H9 (cell line): ENCODE results near the gene EPB41L4B. TPM values are rescaled to one million over a fixed set of nuclear protein-coding genes. Genes with fewer than 3 reads are reported as not detected.

Experiments used
- DNase-seq: peaks from one replicate; pipeline ENCODE4 v3.0.0-alpha.2; 2017
- H2AFZ ChIP-seq: one replicate; pipeline ENCODE4 v1.6.1; 2013; ENCODE audit warnings: mild to moderate bottlenecking, low read length, control low read depth, moderate library complexity
- H2AK5ac ChIP-seq: 2 replicates; pipeline ENCODE4 v1.6.1; 2013; ENCODE audit warnings: low read length, control low read depth, mixed read lengths; ENCODE audit not compliant: insufficient read length
- H2BK120ac ChIP-seq: one replicate; pipeline ENCODE4 v1.6.1; 2013; ENCODE audit warnings: low read depth, mild to moderate bottlenecking, low read length, control low read depth, inconsistent platforms; ENCODE audit not compliant: poor library complexity, severe bottlenecking
- H2BK12ac ChIP-seq: 2 replicates; pipeline ENCODE4 v1.6.1; 2013; ENCODE audit warnings: low read length, control low read depth, mixed read lengths, low read depth; ENCODE audit not compliant: insufficient read length
- H2BK15ac ChIP-seq: 2 replicates; pipeline ENCODE4 v1.6.1; 2013; ENCODE audit warnings: low read depth, low read length, control low read depth
- H2BK20ac ChIP-seq: one replicate; pipeline ENCODE4 v1.6.1; 2013; ENCODE audit warnings: low read depth, mild to moderate bottlenecking, low read length, control low read depth, inconsistent platforms; ENCODE audit not compliant: poor library complexity, severe bottlenecking
- H2BK5ac ChIP-seq: 2 replicates; pipeline ENCODE4 v1.6.1; 2013; ENCODE audit warnings: low read length, control low read depth, mixed read lengths; ENCODE audit not compliant: insufficient read length
- H3K14ac ChIP-seq: 2 replicates; pipeline ENCODE4 v1.6.1; 2013; ENCODE audit warnings: low read length, control low read depth; ENCODE audit not compliant: insufficient read depth
- H3K18ac ChIP-seq: 2 replicates; pipeline ENCODE4 v1.6.1; 2013; ENCODE audit warnings: low read depth, mild to moderate bottlenecking, mixed read lengths, low read length, control low read depth; ENCODE audit not compliant: insufficient read length
- H3K23ac ChIP-seq: 2 replicates; pipeline ENCODE4 v1.6.1; 2013; ENCODE audit warnings: low read length, control low read depth, mixed read lengths, low read depth; ENCODE audit not compliant: insufficient read length
- H3K23me2 ChIP-seq: 2 replicates; pipeline ENCODE4 v1.6.1; 2013; ENCODE audit warnings: low read depth, mild to moderate bottlenecking, mixed read lengths, low read length, control low read depth; ENCODE audit not compliant: insufficient read length, poor library complexity, severe bottlenecking
- H3K27ac ChIP-seq: 2 replicates; pipeline ENCODE4 v1.5.1; 2013; ENCODE audit warnings: low read length, control low read depth, mixed read lengths, low read depth; ENCODE audit not compliant: insufficient read length
- H3K27me3 ChIP-seq: 2 replicates; pipeline ENCODE4 v1.6.1; 2013; ENCODE audit warnings: low read length, control low read depth, inconsistent platforms; ENCODE audit not compliant: insufficient read depth
- H3K4ac ChIP-seq: 2 replicates; pipeline ENCODE4 v1.6.1; 2013; ENCODE audit warnings: low read depth, mild to moderate bottlenecking, control low read depth, inconsistent platforms, low read length, moderate library complexity
- H3K4me1 ChIP-seq: 2 replicates; pipeline ENCODE4 v1.6.1; 2013; ENCODE audit warnings: low read length, control low read depth, inconsistent platforms; ENCODE audit not compliant: insufficient read depth
- H3K4me2 ChIP-seq: 2 replicates; pipeline ENCODE4 v1.6.1; 2013; ENCODE audit warnings: low read length, control low read depth, mixed read lengths; ENCODE audit not compliant: insufficient read length, insufficient read depth
- H3K56ac ChIP-seq: 2 replicates; pipeline ENCODE4 v1.6.1; 2013; ENCODE audit warnings: low read depth, mild to moderate bottlenecking, mixed read lengths, low read length, control low read depth; ENCODE audit not compliant: insufficient read length
- H3K79me1 ChIP-seq: 2 replicates; pipeline ENCODE4 v1.6.1; 2013; ENCODE audit warnings: low read depth, mild to moderate bottlenecking, moderate library complexity, low read length, control low read depth, inconsistent platforms; ENCODE audit not compliant: insufficient read depth, poor library complexity, severe bottlenecking
- H3K79me2 ChIP-seq: 2 replicates; pipeline ENCODE4 v1.6.1; 2013; ENCODE audit warnings: low read length, control low read depth, inconsistent platforms; ENCODE audit not compliant: insufficient read depth
- H3K9ac ChIP-seq: 2 replicates; pipeline ENCODE4 v1.6.1; 2013; ENCODE audit warnings: low read length, control low read depth, mixed read lengths; ENCODE audit not compliant: insufficient read length; ENCODE audit errors: extremely low read depth
- H3K9me3 ChIP-seq: one replicate; pipeline ENCODE4 v1.6.1; 2013; ENCODE audit warnings: low read depth, low read length, inconsistent platforms; ENCODE audit not compliant: control insufficient read depth
- H3T11ph ChIP-seq: one replicate; pipeline ENCODE4 v1.6.1; 2013; ENCODE audit warnings: mild to moderate bottlenecking, low read length, control low read depth, inconsistent platforms
- H4K20me1 ChIP-seq: one replicate; pipeline ENCODE4 v1.6.1; 2013; ENCODE audit not compliant: control insufficient read depth, insufficient read length, insufficient read depth
- H4K5ac ChIP-seq: 2 replicates; pipeline ENCODE4 v1.6.1; 2013; ENCODE audit warnings: low read depth, mild to moderate bottlenecking, mixed read lengths, low read length, control low read depth; ENCODE audit not compliant: insufficient read length
- H4K8ac ChIP-seq: replicated peaks from 2 replicates; pipeline ENCODE4 v1.6.1; 2013; ENCODE audit warnings: low read length, control low read depth, mixed read lengths, low read depth; ENCODE audit not compliant: insufficient read length
- H4K91ac ChIP-seq: 2 replicates; pipeline ENCODE4 v1.6.1; 2013; ENCODE audit warnings: low read depth, mild to moderate bottlenecking, moderate library complexity, mixed read lengths, low read length, control low read depth; ENCODE audit not compliant: insufficient read length
- H3K27ac Mint-ChIP-seq, 3 experiments: 2 replicates in 2 of 3; 3 replicates in 1 of 3; pipeline ENCODE4 v1.8.0; 2020 to 2021; ENCODE audit warnings: mixed read lengths in 3 of 3, mild to moderate bottlenecking in 1 of 3, moderate library complexity in 1 of 3
- H3K27me3 Mint-ChIP-seq: 2 replicates; pipeline ENCODE4 v1.8.0; 2021; ENCODE audit warnings: low read depth, mild to moderate bottlenecking, moderate library complexity, mixed read lengths
- H3K36me3 Mint-ChIP-seq, 3 experiments: 2 replicates in 2 of 3; 3 replicates in 1 of 3; pipeline ENCODE4 v1.8.0; 2020 to 2021; ENCODE audit warnings: low read depth in 3 of 3, mixed read lengths in 3 of 3; ENCODE audit not compliant: insufficient read depth in 1 of 3
- H3K4me1 Mint-ChIP-seq, 2 experiments: 2 replicates each; pipeline ENCODE4 v1.8.0; 2020; ENCODE audit warnings: mixed read lengths in 2 of 2
- H3K4me3 Mint-ChIP-seq, 2 experiments: 2 replicates in 1 of 2; 3 replicates in 1 of 2; pipeline ENCODE4 v1.8.0; 2020 to 2021; ENCODE audit warnings: mild to moderate bottlenecking in 2 of 2, mixed read lengths in 2 of 2, moderate library complexity in 1 of 2
- H3K9me3 Mint-ChIP-seq, 2 experiments: 2 replicates in 1 of 2; 3 replicates in 1 of 2; pipeline ENCODE4 v1.8.0; 2020; ENCODE audit warnings: mild to moderate bottlenecking in 2 of 2, mixed read lengths in 2 of 2, moderate library complexity in 1 of 2
- WGBS: extraction: QIAGEN DNeasy Blood & Tissue Kit; methylation state at CpG from one replicate; pipeline ENCODE4 v1.1.7; 2013; ENCODE audit warnings: missing lambda C conversion rate, low lambda C conversion rate, mixed read lengths; ENCODE audit not compliant: insufficient read length; ENCODE audit errors: extremely low coverage; 5-methylcytosine and 5-hydroxymethylcytosine counted together
- total RNA-seq: library from RNA; stranded (reverse); gene quantifications from 2 replicates; pipeline ENCODE4 v1.2.1, GENCODE V29; 2021
- TF ChIP-seq, protein P1 (sequence below): fragments of 200-600 bp; sonication (generic); conservative IDR thresholded peaks from 3 replicates; pipeline ENCODE4 v1.8.0; 2021; ENCODE audit warnings: antibody characterized with exemption, mild to moderate bottlenecking

Gene EPB41L4B
- total RNA-seq, 1 experiment from 2014 or later, result 18.9 TPM

GRCh38 chr9:109232449-109233237 is 88.2 kb downstream of the EPB41L4B start:
- H3K23ac ChIP-seq, result no peak overlapping the region
- no peak overlapping the region for H3T11ph ChIP-seq
- H2AK5ac ChIP-seq, result no peak overlapping the region
- no peak overlapping the region for H3K9ac ChIP-seq
- Mint-ChIP-seq H3K4me1 (no peaks in the 10 kb centered on the region), H3K27me3 (no peaks in the 10 kb centered on the region), H3K9me3 (no peaks in the 10 kb centered on the region), H3K36me3 (peaks cover 0 to 3% (median 0%) of the 10 kb centered on the region in 3 experiments; a peak in 2 of 7 replicates), H3K27ac (no peak overlapping the region), H3K4me3 (no peak overlapping the region)
- H3K18ac ChIP-seq, result no peak overlapping the region
- H4K20me1 ChIP-seq, result no peaks in the 10 kb centered on the region
- H3K4me2 ChIP-seq, result no peak overlapping the region
- no peak overlapping the region for H3K27ac ChIP-seq
- WGBS, result no CpG with 5 or more reads among the region's 9 CpGs
- no peak overlapping the region for H2BK15ac ChIP-seq
- no peak overlapping the region for H2BK5ac ChIP-seq
- H2AFZ ChIP-seq, result no peak overlapping the region
- no peak overlapping the region for H3K56ac ChIP-seq
- no peaks in the 10 kb centered on the region for H3K79me2 ChIP-seq
- no peak overlapping the region for H2BK20ac ChIP-seq
- no peak overlapping the region for H2BK120ac ChIP-seq
- no peak overlapping the region for H2BK12ac ChIP-seq
- no peak overlapping the region for H3K14ac ChIP-seq
- no peak overlapping the region for H4K91ac ChIP-seq
- H3K27me3 ChIP-seq, result no peaks in the 10 kb centered on the region
- no peak overlapping the region for H4K8ac ChIP-seq
- no peaks in the 10 kb centered on the region for H3K23me2 ChIP-seq
- no peak overlapping the region for H4K5ac ChIP-seq
- no peaks in the 10 kb centered on the region for H3K79me1 ChIP-seq
- H3K4me1 ChIP-seq, result no peaks in the 10 kb centered on the region
- H3K4ac ChIP-seq, result no peak overlapping the region
- no peaks in the 10 kb centered on the region for H3K9me3 ChIP-seq
- TF ChIP-seq, protein P1, sequence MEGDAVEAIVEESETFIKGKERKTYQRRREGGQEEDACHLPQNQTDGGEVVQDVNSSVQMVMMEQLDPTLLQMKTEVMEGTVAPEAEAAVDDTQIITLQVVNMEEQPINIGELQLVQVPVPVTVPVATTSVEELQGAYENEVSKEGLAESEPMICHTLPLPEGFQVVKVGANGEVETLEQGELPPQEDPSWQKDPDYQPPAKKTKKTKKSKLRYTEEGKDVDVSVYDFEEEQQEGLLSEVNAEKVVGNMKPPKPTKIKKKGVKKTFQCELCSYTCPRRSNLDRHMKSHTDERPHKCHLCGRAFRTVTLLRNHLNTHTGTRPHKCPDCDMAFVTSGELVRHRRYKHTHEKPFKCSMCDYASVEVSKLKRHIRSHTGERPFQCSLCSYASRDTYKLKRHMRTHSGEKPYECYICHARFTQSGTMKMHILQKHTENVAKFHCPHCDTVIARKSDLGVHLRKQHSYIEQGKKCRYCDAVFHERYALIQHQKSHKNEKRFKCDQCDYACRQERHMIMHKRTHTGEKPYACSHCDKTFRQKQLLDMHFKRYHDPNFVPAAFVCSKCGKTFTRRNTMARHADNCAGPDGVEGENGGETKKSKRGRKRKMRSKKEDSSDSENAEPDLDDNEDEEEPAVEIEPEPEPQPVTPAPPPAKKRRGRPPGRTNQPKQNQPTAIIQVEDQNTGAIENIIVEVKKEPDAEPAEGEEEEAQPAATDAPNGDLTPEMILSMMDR, result no peak
- DNase-seq, result no peak
